IMR-90 (cell line): ENCODE data around the gene MMP8. TPM values are rescaled to one million over a fixed set of nuclear protein-coding genes. Genes with fewer than 3 reads are reported as not detected.

Source experiments
- ATAC-seq: fragments of 200-7000 bp; cut with Tn5 transposase; 2 replicates; pipeline ENCODE4 v1.9.1; 2020; ENCODE audit warnings: low read depth, mild to moderate bottlenecking, moderate library complexity
- BruUV-seq: library from RNA; stranded (reverse); fragments of 400-500 nt; replicated peaks from 2 replicates; lab custom pipeline; 2021; lab: Mats Ljungman, UMichigan
- CTCF ChIA-PET: fragments of 300-600 bp; formaldehyde crosslinking; extraction: SDS; loops from one replicate; lab custom pipeline; 2021; ENCODE audit warnings: antibody characterized with exemption; lab: Yijun Ruan, JAX
- POLR2A ChIA-PET: fragments of 300-600 bp; sonication (Branson Sonifier 250); formaldehyde crosslinking; loops from one replicate; lab custom pipeline; 2022; ENCODE audit warnings: antibody characterized with exemption; ENCODE audit not compliant: unreplicated experiment; lab: Charles Lee
- DNase-seq: peaks from one replicate; pipeline ENCODE4 v3.0.0; 2013
- H2AFZ ChIP-seq: replicated peaks from 2 replicates; pipeline ENCODE3; 2013; ENCODE audit warnings: low read length, mild to moderate bottlenecking; ENCODE audit not compliant: poor library complexity
- H2AK5ac ChIP-seq: 2 replicates; pipeline ENCODE4 v1.6.1; 2013; ENCODE audit warnings: low read depth, low read length, inconsistent platforms
- H2AK9ac ChIP-seq: replicated peaks from 2 replicates; pipeline ENCODE3; 2013; ENCODE audit warnings: mild to moderate bottlenecking, low read depth, low read length, moderate library complexity; ENCODE audit not compliant: poor library complexity
- H2BK120ac ChIP-seq: 2 replicates; pipeline ENCODE4 v1.6.1; 2013; ENCODE audit warnings: low read depth, low read length, inconsistent platforms
- H2BK15ac ChIP-seq: 3 replicates; pipeline ENCODE4 v1.6.1; 2013; ENCODE audit warnings: low read depth, low read length, inconsistent platforms
- H2BK20ac ChIP-seq: 2 replicates; pipeline ENCODE4 v1.6.1; 2013; ENCODE audit warnings: low read depth, mild to moderate bottlenecking, inconsistent platforms, low read length, moderate library complexity
- H2BK5ac ChIP-seq: 2 replicates; pipeline ENCODE4 v1.6.1; 2013; ENCODE audit warnings: mild to moderate bottlenecking, low read depth, low read length, inconsistent platforms; ENCODE audit not compliant: poor library complexity, severe bottlenecking
- H3K14ac ChIP-seq: replicated peaks from 2 replicates; pipeline ENCODE4 v1.6.1; 2013; ENCODE audit warnings: low read depth, low read length, inconsistent platforms
- H3K18ac ChIP-seq: 2 replicates; pipeline ENCODE4 v1.6.1; 2013; ENCODE audit warnings: low read depth, low read length, control low read depth
- H3K23ac ChIP-seq: 2 replicates; pipeline ENCODE4 v1.6.1; 2013; ENCODE audit warnings: low read depth, low read length, inconsistent platforms
- H3K27ac ChIP-seq: 2 replicates; pipeline ENCODE4 v1.5.1; 2013; ENCODE audit warnings: mild to moderate bottlenecking, control low read depth, low read length; ENCODE audit not compliant: insufficient read depth
- H3K27me3 ChIP-seq: 2 replicates; pipeline ENCODE4 v1.6.1; 2013; ENCODE audit warnings: low read length; ENCODE audit not compliant: control insufficient read depth, insufficient read depth
- H3K36me3 ChIP-seq: 2 replicates; pipeline ENCODE4 v1.6.1; 2013; ENCODE audit warnings: low read length, mixed read lengths; ENCODE audit not compliant: control insufficient read depth, insufficient read depth
- H3K4ac ChIP-seq: 2 replicates; pipeline ENCODE4 v1.6.1; 2013; ENCODE audit warnings: low read depth, low read length, inconsistent platforms
- H3K4me1 ChIP-seq: 2 replicates; pipeline ENCODE4 v1.6.1; 2013; ENCODE audit warnings: low read length, mixed read lengths; ENCODE audit not compliant: control insufficient read depth, insufficient read depth
- H3K4me2 ChIP-seq: 2 replicates; pipeline ENCODE4 v1.6.1; 2013; ENCODE audit warnings: low read depth, mild to moderate bottlenecking, control low read depth, low read length, moderate library complexity
- H3K4me3 ChIP-seq: 2 replicates; pipeline ENCODE4 v1.5.1; 2013; ENCODE audit warnings: low read depth, mild to moderate bottlenecking, control low read depth, low read length, moderate library complexity; ENCODE audit not compliant: insufficient read depth
- H3K56ac ChIP-seq: 2 replicates; pipeline ENCODE4 v1.6.1; 2013; ENCODE audit warnings: low read length, inconsistent platforms; ENCODE audit not compliant: insufficient read depth; ENCODE audit errors: extremely low read depth
- H3K79me1 ChIP-seq, 2 experiments: 2 replicates each; pipeline ENCODE4 v1.6.1; 2013; ENCODE audit warnings: low read length in 2 of 2, inconsistent platforms in 1 of 2, low read depth in 1 of 2
- H3K9ac ChIP-seq: 2 replicates; pipeline ENCODE4 v1.6.1; 2013; ENCODE audit warnings: low read depth, low read length, control low read depth
- H3K9me1 ChIP-seq: 2 replicates; pipeline ENCODE4 v1.6.1; 2013; ENCODE audit warnings: low read length, inconsistent platforms; ENCODE audit not compliant: insufficient read depth
- H3K9me3 ChIP-seq: 2 replicates; pipeline ENCODE4 v1.6.1; 2013; ENCODE audit warnings: low read length; ENCODE audit not compliant: control insufficient read depth, insufficient read depth
- H4K20me1 ChIP-seq: 2 replicates; pipeline ENCODE4 v1.6.1; 2013; ENCODE audit warnings: low read length, inconsistent platforms; ENCODE audit not compliant: insufficient read depth
- H4K5ac ChIP-seq: 2 replicates; pipeline ENCODE4 v1.6.1; 2013; ENCODE audit warnings: mild to moderate bottlenecking, low read depth, low read length, control low read depth
- H4K8ac ChIP-seq, 2 experiments: 2 replicates each; pipeline ENCODE4 v1.6.1; 2013; ENCODE audit warnings: low read depth in 2 of 2, low read length in 2 of 2, control low read depth in 1 of 2, inconsistent platforms in 1 of 2
- H4K91ac ChIP-seq: 2 replicates; pipeline ENCODE4 v1.6.1; 2013; ENCODE audit warnings: low read depth, low read length, inconsistent platforms; ENCODE audit not compliant: insufficient read depth
- BHLHE40 ChIP-seq: fragments of 150-350 bp; IDR thresholded peaks from 2 replicates; pipeline ENCODE4 v1.6.1; 2016; ENCODE audit warnings: mild to moderate bottlenecking, low read depth, low read length
- CEBPB ChIP-seq: IDR thresholded peaks from 2 replicates; pipeline ENCODE4 v1.6.1; 2012; ENCODE audit warnings: low read depth, low read length, improper control_type of control experiment
- CHD1 ChIP-seq: IDR thresholded peaks from 2 replicates; pipeline ENCODE4 v1.6.1; 2012; ENCODE audit warnings: low read depth, low read length, improper control_type of control experiment
- CTCF ChIP-seq: conservative IDR thresholded peaks from 2 replicates; pipeline ENCODE4 v1.5.1; 2012; ENCODE audit warnings: mild to moderate bottlenecking, low read depth, low read length, improper control_type of control experiment
- ELK1 ChIP-seq: fragments of 150-350 bp; IDR thresholded peaks from 2 replicates; pipeline ENCODE4 v1.6.1; 2016; ENCODE audit warnings: low read depth, mild to moderate bottlenecking, low read length, moderate library complexity, borderline replicate concordance
- FOS ChIP-seq: fragments of 150-350 bp; IDR thresholded peaks from 2 replicates; pipeline ENCODE4 v1.6.1; 2016; ENCODE audit warnings: low read depth, low read length
- MAFK ChIP-seq: IDR thresholded peaks from 2 replicates; pipeline ENCODE4 v1.6.1; 2012; ENCODE audit warnings: low read depth, low read length, improper control_type of control experiment
- MAZ ChIP-seq: IDR thresholded peaks from 2 replicates; pipeline ENCODE4 v1.6.1; 2012; ENCODE audit warnings: low read depth, mild to moderate bottlenecking, low read length, improper control_type of control experiment, moderate library complexity, borderline replicate concordance
- MXI1 ChIP-seq: IDR thresholded peaks from 2 replicates; pipeline ENCODE4 v1.6.1; 2012; ENCODE audit warnings: low read depth, mild to moderate bottlenecking, low read length, moderate library complexity, borderline replicate concordance
- NFE2L2 ChIP-seq: fragments of 150-350 bp; IDR thresholded peaks from 2 replicates; pipeline ENCODE4 v1.6.1; 2016; ENCODE audit warnings: low read depth, mild to moderate bottlenecking, low read length
- POLR2A ChIP-seq: IDR thresholded peaks from 2 replicates; pipeline ENCODE4 v1.6.1; 2012; ENCODE audit warnings: mild to moderate bottlenecking, low read depth, low read length
- RAD21 ChIP-seq: IDR thresholded peaks from 2 replicates; pipeline ENCODE4 v1.6.1; 2012; ENCODE audit warnings: low read length, improper control_type of control experiment
- RCOR1 ChIP-seq: IDR thresholded peaks from 2 replicates; pipeline ENCODE4 v1.6.1; 2012; ENCODE audit warnings: mild to moderate bottlenecking, low read length, improper control_type of control experiment; ENCODE audit not compliant: insufficient replicate concordance
- RFX5 ChIP-seq: IDR thresholded peaks from 2 replicates; pipeline ENCODE4 v1.8.0; 2012; ENCODE audit warnings: low read depth, mild to moderate bottlenecking, low read length, moderate library complexity
- SMC3 ChIP-seq: fragments of 150-350 bp; IDR thresholded peaks from 2 replicates; pipeline ENCODE4 v1.6.1; 2016; ENCODE audit warnings: low read depth, mild to moderate bottlenecking, antibody characterized with exemption, low read length, moderate library complexity
- USF2 ChIP-seq: fragments of 150-350 bp; IDR thresholded peaks from 2 replicates; pipeline ENCODE4 v1.6.1; 2017; ENCODE audit warnings: mild to moderate bottlenecking, antibody characterized with exemption, low read length, low read depth
- WGBS, 2 experiments: methylation state at CpG; one replicate each; pipeline versions ENCODE4 v1.1.5 to v1.1.7; 2013; ENCODE audit warnings: missing lambda C conversion rate in 2 of 2; ENCODE audit not compliant: insufficient read length in 1 of 2; ENCODE audit errors: extremely low coverage in 2 of 2; 5-methylcytosine and 5-hydroxymethylcytosine counted together
- dilution Hi-C: fragments of 300-500 bp; cut with HindIII; formaldehyde crosslinking; loops from one replicate; pipeline ENCODE4 v1.14.3; 2018; ENCODE audit warnings: low sequenced_read_pairs; ENCODE audit not compliant: unreplicated experiment
- in situ Hi-C: fragments of 300-500 bp; cut with MboI; formaldehyde crosslinking; loops from 3 replicates; pipeline ENCODE4 v1.14.3; 2019; ENCODE audit warnings: low sequenced_read_pairs, inconsistent platforms, mixed read lengths
- intact Hi-C: fragments of 100-400 bp; cut with micrococcal nuclease; formaldehyde crosslinking; loops from 2 replicates; pipeline ENCODE4 v1.10.0; 2022
- polyA plus RNA-seq, 3 experiments: library from polyadenylated mRNA; depleted of rRNA; stranded (reverse); fragments of >200 nt; gene quantifications; 2 replicates each; pipeline ENCODE4 v1.2.3, GENCODE V29; 2012; ENCODE audit warnings: low replicate concordance in 1 of 3
- total RNA-seq: library from RNA; depleted of rRNA; stranded (reverse); fragments of >200 nt; gene quantifications from 2 replicates; pipeline ENCODE4 v1.2.3, GENCODE V29; 2012

The MMP8 gene
- total and polyA plus RNA-seq, 2 of the 4 experiments (the other 2 are of a cell fraction): 0.05 to 0.18 TPM

GRCh38 chr11:102676084-102676483, 48.7 kb downstream of the MMP8 start:
- Histone ChIP-seq H4K5ac (no peak overlapping the region), H2AK5ac (no peak overlapping the region), H3K9ac (no peak overlapping the region), H2AFZ (no peak overlapping the region), H3K4me2 (no peak overlapping the region), H3K79me1 (no peaks in the 10 kb centered on the region), H3K27ac (no peak overlapping the region), H4K8ac (no peak overlapping the region), H2BK120ac (no peak overlapping the region), H3K56ac (no peak overlapping the region), H3K18ac (no peak overlapping the region), H4K91ac (no peak overlapping the region), H3K36me3 (no peaks in the 10 kb centered on the region), H3K27me3 (peaks cover 10% of the 10 kb centered on the region), H2BK5ac (no peak overlapping the region), H3K23ac (no peak overlapping the region), H3K9me1 (no peaks in the 10 kb centered on the region), H4K20me1 (no peaks in the 10 kb centered on the region), H3K4me3 (no peak overlapping the region), H2AK9ac (no peak overlapping the region), H3K14ac (no peak overlapping the region), H2BK15ac (no peak overlapping the region), H3K9me3 (no peaks in the 10 kb centered on the region), H3K4me1 (no peaks in the 10 kb centered on the region), H2BK20ac (no peak overlapping the region), H3K4ac (no peak overlapping the region)
- dilution Hi-C loops: no loop called here
- intact Hi-C loops: no loop called here
- DNase-seq (no peak), ATAC-seq (no peak)
- ChIA-PET POLR2A (no interaction called here), CTCF (no interaction called here)
- 29% methylated on average over 1 of the region's 2 CpGs; no CpG with 5 or more reads in 1 of the 2 experiments for WGBS, 2 experiments
- TF ChIP-seq RAD21: no peak
- TF ChIP-seq ELK1: no peak
- no peak for TF ChIP-seq CTCF
- no peak for TF ChIP-seq NFE2L2
- TF ChIP-seq MAFK: no peak
- no peak for TF ChIP-seq MAZ
- no peak for TF ChIP-seq USF2
- no peak for TF ChIP-seq BHLHE40
- TF ChIP-seq SMC3: no peak
- no peak for TF ChIP-seq CHD1
- no peak for TF ChIP-seq RCOR1
- TF ChIP-seq FOS: no peak
- TF ChIP-seq POLR2A: no peak
- no peak for TF ChIP-seq MXI1
- TF ChIP-seq CEBPB: no peak
- TF ChIP-seq RFX5: no peak
- in situ Hi-C loops: no loop called here
- BruUV-seq: no TSS peak
